Glutamatergic neuron (in vitro differentiated cells): ENCODE results near the gene MTLN. TPM values are rescaled to one million over a fixed set of nuclear protein-coding genes. Genes with fewer than 3 reads are reported as not detected.

Experiments
- DNase-seq: peaks from one replicate; pipeline ENCODE4 v3.0.0; 2022
- H3K27ac Mint-ChIP-seq: one replicate; pipeline ENCODE4 v1.8.0; 2020; ENCODE audit warnings: mild to moderate bottlenecking, mixed read lengths, inconsistent platforms; ENCODE audit not compliant: unreplicated experiment
- H3K27me3 Mint-ChIP-seq: one replicate; pipeline ENCODE4 v1.8.0; 2020; ENCODE audit warnings: mild to moderate bottlenecking, moderate library complexity, mixed read lengths, inconsistent platforms; ENCODE audit not compliant: unreplicated experiment
- H3K36me3 Mint-ChIP-seq: one replicate; pipeline ENCODE4 v1.8.0; 2020; ENCODE audit warnings: mild to moderate bottlenecking, mixed read lengths, inconsistent platforms; ENCODE audit not compliant: unreplicated experiment
- H3K4me1 Mint-ChIP-seq: one replicate; pipeline ENCODE4 v1.8.0; 2020; ENCODE audit warnings: mild to moderate bottlenecking, low read depth, mixed read lengths, inconsistent platforms; ENCODE audit not compliant: unreplicated experiment
- H3K4me3 Mint-ChIP-seq: one replicate; pipeline ENCODE4 v1.8.0; 2020; ENCODE audit warnings: mild to moderate bottlenecking, mixed read lengths, inconsistent platforms; ENCODE audit not compliant: unreplicated experiment
- H3K9me3 Mint-ChIP-seq: one replicate; pipeline ENCODE4 v1.8.0; 2020; ENCODE audit warnings: mild to moderate bottlenecking, moderate library complexity, mixed read lengths, inconsistent platforms; ENCODE audit not compliant: unreplicated experiment
- total RNA-seq: library from RNA; stranded (reverse); fragmentation: NEBNext Ultra II Directional; extraction: Animal tissue kit (Norgen Biotek cat#: 25700); gene quantifications from one replicate; pipeline ENCODE4 v1.2.1, GENCODE V29; 2021; ENCODE audit not compliant: unreplicated experiment
- TF ChIP-seq, protein P1 (sequence below): fragments of 200-600 bp; sonication (generic); IDR thresholded peaks from one replicate; pipeline ENCODE4 v1.5.0; 2021; ENCODE audit not compliant: partially characterized antibody, unreplicated experiment

The MTLN gene
- total RNA-seq, 1 donor from 2014 or later, result 16.8 TPM

DNA sequence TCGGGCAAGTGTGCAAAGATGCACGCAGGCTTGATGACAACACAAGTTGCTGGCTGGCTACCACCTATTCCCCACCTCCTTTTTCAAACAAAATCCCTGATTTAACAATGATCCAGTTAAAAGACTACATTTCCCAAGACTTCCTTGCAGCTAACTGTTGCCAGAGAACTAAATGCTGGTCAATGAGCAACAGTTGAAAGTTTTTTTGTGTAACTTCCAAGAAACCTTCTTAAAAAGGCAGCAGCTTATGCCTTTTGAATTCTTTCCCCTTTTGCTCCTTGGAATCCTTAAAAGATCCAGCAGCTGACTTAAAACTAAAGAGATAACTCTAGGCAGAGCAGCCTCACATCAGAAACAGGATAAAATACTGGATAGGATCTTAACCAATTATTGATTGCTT is 46.1 kb downstream of the MTLN start:
- H3K9me3 Mint-ChIP-seq, result no peaks in the 10 kb centered on the region
- no peaks in the 10 kb centered on the region for H3K4me1 Mint-ChIP-seq
- DNase-seq, result no peak
- no peak overlapping the region for H3K27ac Mint-ChIP-seq
- no peak overlapping the region for H3K4me3 Mint-ChIP-seq
- TF ChIP-seq, protein P1, sequence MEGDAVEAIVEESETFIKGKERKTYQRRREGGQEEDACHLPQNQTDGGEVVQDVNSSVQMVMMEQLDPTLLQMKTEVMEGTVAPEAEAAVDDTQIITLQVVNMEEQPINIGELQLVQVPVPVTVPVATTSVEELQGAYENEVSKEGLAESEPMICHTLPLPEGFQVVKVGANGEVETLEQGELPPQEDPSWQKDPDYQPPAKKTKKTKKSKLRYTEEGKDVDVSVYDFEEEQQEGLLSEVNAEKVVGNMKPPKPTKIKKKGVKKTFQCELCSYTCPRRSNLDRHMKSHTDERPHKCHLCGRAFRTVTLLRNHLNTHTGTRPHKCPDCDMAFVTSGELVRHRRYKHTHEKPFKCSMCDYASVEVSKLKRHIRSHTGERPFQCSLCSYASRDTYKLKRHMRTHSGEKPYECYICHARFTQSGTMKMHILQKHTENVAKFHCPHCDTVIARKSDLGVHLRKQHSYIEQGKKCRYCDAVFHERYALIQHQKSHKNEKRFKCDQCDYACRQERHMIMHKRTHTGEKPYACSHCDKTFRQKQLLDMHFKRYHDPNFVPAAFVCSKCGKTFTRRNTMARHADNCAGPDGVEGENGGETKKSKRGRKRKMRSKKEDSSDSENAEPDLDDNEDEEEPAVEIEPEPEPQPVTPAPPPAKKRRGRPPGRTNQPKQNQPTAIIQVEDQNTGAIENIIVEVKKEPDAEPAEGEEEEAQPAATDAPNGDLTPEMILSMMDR, result no peak
- no peaks in the 10 kb centered on the region for H3K36me3 Mint-ChIP-seq
- H3K27me3 Mint-ChIP-seq, result no peaks in the 10 kb centered on the region

Other genes starting within 250 kb of the MTLN start
- 0.49 TPM for gene MALL, start 96.7 kb downstream of the MTLN start, total RNA-seq
- gene NPHP1, start 7.5 kb downstream of the MTLN start, total RNA-seq, result 2.5 TPM